ENCODE results near the gene EPHA10. TPM values are rescaled to one million over a fixed set of nuclear protein-coding genes. Genes with fewer than 3 reads are reported as not detected.
A peak's percentile ranks its signal among the peaks of the same experiment; 100 is the strongest.

The EPHA10 gene
- total RNA-seq, 1 donor from 2014 or later: not detected

- H3K27me3 Mint-ChIP-seq (ENCODE audit: low read depth, unreplicated experiment): peaks cover 87% of the 10 kb centered on the region
- FAIRE-seq: no peak
- TF ChIP-seq EZH2 (IDR thresholded peaks at IDR 0.05; ENCODE audit: insufficient read depth, low read length) (no peak), CTCF (IDR thresholded peaks at IDR 0.05; ENCODE audit: insufficient read depth, low read depth, low read length) (no peak)
Observed at GRCh38 chr1:37767488-37767887, 2.6 kb upstream of the EPHA10 start.

GRCh38 chr1:37765916-37766664, 1.2 kb upstream of the EPHA10 start:
- TF ChIP-seq CTCF (IDR thresholded peaks at IDR 0.05; ENCODE audit: insufficient read depth, low read depth, low read length): no peak
- TF ChIP-seq EZH2 (IDR thresholded peaks at IDR 0.05; ENCODE audit: insufficient read depth, low read length): peak; percentile 54
- no peak for DNase-seq (ENCODE audit: low read depth)
- Mint-ChIP-seq H3K36me3 (ENCODE audit: low read depth, unreplicated experiment) (peaks cover 2% of the 10 kb centered on the region), H3K4me1 (ENCODE audit: low read depth, unreplicated experiment) (no peaks in the 10 kb centered on the region), H3K27ac (ENCODE audit: unreplicated experiment) (no peak overlapping the region), H3K9me3 (ENCODE audit: unreplicated experiment) (no peaks in the 10 kb centered on the region), H3K27me3 (ENCODE audit: low read depth, unreplicated experiment) (peaks cover 93% of the 10 kb centered on the region), H3K4me3 (ENCODE audit: unreplicated experiment) (peak overlapping the region; percentile 62)
- Histone ChIP-seq H3K9ac (ENCODE audit: low read length) (no peak overlapping the region), H2AFZ (ENCODE audit: low read depth, low read length) (no peak overlapping the region), H3K4me3 (ENCODE audit: insufficient read depth, low read depth, low read length) (no peak overlapping the region), H3K79me2 (ENCODE audit: insufficient read depth, low read length) (no peaks in the 10 kb centered on the region), H4K20me1 (ENCODE audit: insufficient read depth, low read length) (no peaks in the 10 kb centered on the region), H3K4me1 (ENCODE audit: insufficient read depth, low read length) (no peaks in the 10 kb centered on the region), H3K4me2 (ENCODE audit: low read length) (no peak overlapping the region), H3K36me3 (ENCODE audit: insufficient read depth, low read length) (no peaks in the 10 kb centered on the region), H3K27ac (ENCODE audit: low read depth, low read length) (no peak overlapping the region), H3K9me3 (ENCODE audit: insufficient read depth, low read depth, low read length) (peaks cover 4% of the 10 kb centered on the region), H3K27me3 (ENCODE audit: insufficient read depth, low read length) (peaks cover 54% of the 10 kb centered on the region)
- FAIRE-seq: no peak

More at GRCh38 chr1:37767488-37767887, 2.6 kb upstream of the EPHA10 start:
- no peaks in the 10 kb centered on the region for H3K9me3 Mint-ChIP-seq (ENCODE audit: unreplicated experiment)
- H3K9ac ChIP-seq (ENCODE audit: low read length): no peak overlapping the region
- no peaks in the 10 kb centered on the region for H3K9me3 ChIP-seq (ENCODE audit: insufficient read depth, low read depth, low read length)
- peaks cover 2% of the 10 kb centered on the region for H3K36me3 Mint-ChIP-seq (ENCODE audit: low read depth, unreplicated experiment)
- H3K4me2 ChIP-seq (ENCODE audit: low read length): no peak overlapping the region
- H4K20me1 ChIP-seq (ENCODE audit: insufficient read depth, low read length): no peaks in the 10 kb centered on the region
- H3K27ac ChIP-seq (ENCODE audit: low read depth, low read length): no peak overlapping the region
- no peak overlapping the region for H3K27ac Mint-ChIP-seq (ENCODE audit: unreplicated experiment)
- H3K4me1 Mint-ChIP-seq (ENCODE audit: low read depth, unreplicated experiment): no peaks in the 10 kb centered on the region
- H3K4me3 Mint-ChIP-seq (ENCODE audit: unreplicated experiment): no peak overlapping the region
- peaks cover 54% of the 10 kb centered on the region for H3K27me3 ChIP-seq (ENCODE audit: insufficient read depth, low read length)
- no peak overlapping the region for H3K4me3 ChIP-seq (ENCODE audit: insufficient read depth, low read depth, low read length)
- no peaks in the 10 kb centered on the region for H3K79me2 ChIP-seq (ENCODE audit: insufficient read depth, low read length)
- no peak for DNase-seq (ENCODE audit: low read depth)
- H3K4me1 ChIP-seq (ENCODE audit: insufficient read depth, low read length): no peaks in the 10 kb centered on the region
- H2AFZ ChIP-seq (ENCODE audit: low read depth, low read length): no peak overlapping the region
- no peaks in the 10 kb centered on the region for H3K36me3 ChIP-seq (ENCODE audit: insufficient read depth, low read length)

GRCh38 chr1:37764414-37764825, 500 bp downstream of the EPHA10 start:
- H3K9me3 ChIP-seq (ENCODE audit: insufficient read depth, low read depth, low read length): peaks cover 4% of the 10 kb centered on the region
- H3K27ac ChIP-seq (ENCODE audit: low read depth, low read length): no peak overlapping the region
- peak; percentile 16 for DNase-seq (ENCODE audit: low read depth)
- H3K4me1 Mint-ChIP-seq (ENCODE audit: low read depth, unreplicated experiment): no peaks in the 10 kb centered on the region
- no peak overlapping the region for H3K4me3 ChIP-seq (ENCODE audit: insufficient read depth, low read depth, low read length)
- no peak overlapping the region for H3K27ac Mint-ChIP-seq (ENCODE audit: unreplicated experiment)
- H3K9me3 Mint-ChIP-seq (ENCODE audit: unreplicated experiment): no peaks in the 10 kb centered on the region
- H3K4me3 Mint-ChIP-seq (ENCODE audit: unreplicated experiment): no peak overlapping the region
- H3K27me3 ChIP-seq (ENCODE audit: insufficient read depth, low read length): peaks cover 56% of the 10 kb centered on the region
- H3K4me2 ChIP-seq (ENCODE audit: low read length): peak overlapping the region; percentile 26
- H3K36me3 ChIP-seq (ENCODE audit: insufficient read depth, low read length): no peaks in the 10 kb centered on the region
- H3K79me2 ChIP-seq (ENCODE audit: insufficient read depth, low read length): no peaks in the 10 kb centered on the region
- H2AFZ ChIP-seq (ENCODE audit: low read depth, low read length): no peak overlapping the region
- no peak overlapping the region for H3K9ac ChIP-seq (ENCODE audit: low read length)
- TF ChIP-seq CTCF (IDR thresholded peaks at IDR 0.05; ENCODE audit: insufficient read depth, low read depth, low read length): no peak
- TF ChIP-seq EZH2 (IDR thresholded peaks at IDR 0.05; ENCODE audit: insufficient read depth, low read length): peak; percentile 67
- H3K4me1 ChIP-seq (ENCODE audit: insufficient read depth, low read length): no peaks in the 10 kb centered on the region
- H4K20me1 ChIP-seq (ENCODE audit: insufficient read depth, low read length): no peaks in the 10 kb centered on the region
- H3K27me3 Mint-ChIP-seq (ENCODE audit: low read depth, unreplicated experiment): peaks cover 81% of the 10 kb centered on the region
- FAIRE-seq: no peak
- H3K36me3 Mint-ChIP-seq (ENCODE audit: low read depth, unreplicated experiment): peaks cover 2% of the 10 kb centered on the region
